Ovary (tissue), 9 donors: ENCODE measurements around the gene SMAD1. TPM values are rescaled to one million over a fixed set of nuclear protein-coding genes. Genes with fewer than 3 reads are reported as not detected.

Source experiments
- DNase-seq, 5 donors: peaks; one replicate each; pipeline ENCODE4 v3.0.0-alpha.2; 2019 to 2020
- H3K27ac ChIP-seq, 2 donors: fragments of 200-600 bp; one replicate each; pipeline versions ENCODE4 v1.5.1 to v1.8.0; 2019 to 2022
- H3K27me3 ChIP-seq: fragments of 200-600 bp; one replicate; pipeline ENCODE4 v1.8.0; 2022
- H3K36me3 ChIP-seq: fragments of 200-600 bp; sonication (generic); one replicate; pipeline ENCODE4 v1.5.1; 2019
- H3K4me1 ChIP-seq: one replicate; pipeline ENCODE4 v1.8.1; 2013; ENCODE audit warnings: mild to moderate bottlenecking, moderate library complexity; ENCODE audit not compliant: insufficient read depth
- H3K4me3 ChIP-seq: fragments of 200-600 bp; sonication (generic); one replicate; pipeline ENCODE4 v1.5.1; 2017
- H3K9me3 ChIP-seq, 2 donors: fragments of 200-600 bp in 1 of 2; sonication (generic) in 1 of 2; one replicate each; pipeline versions ENCODE4 v1.5.1 to v1.8.1; 2013 to 2019; ENCODE audit warnings: mild to moderate bottlenecking in 1 of 2, moderate library complexity in 1 of 2
- CTCF ChIP-seq, 3 donors: fragments of 450-650 bp in 2 of 3; fragments of 200-600 bp in 1 of 3; IDR thresholded peaks; one replicate each; pipeline versions ENCODE4 v1.5.1 to v1.8.0; 2016 to 2022; ENCODE audit warnings: antibody characterized with exemption in 3 of 3, mild to moderate bottlenecking in 1 of 3
- EP300 ChIP-seq: sonication (generic); formaldehyde crosslinking; IDR thresholded peaks from one replicate; pipeline ENCODE4 v1.6.1; 2017; ENCODE audit warnings: antibody characterized with exemption
- POLR2A ChIP-seq: fragments of 450-650 bp; IDR thresholded peaks from one replicate; pipeline ENCODE4 v1.6.1; 2017; ENCODE audit warnings: antibody characterized with exemption, mild to moderate bottlenecking, moderate library complexity
- WGBS, 3 donors: extraction: QIAGEN DNeasy Blood & Tissue Kit in 1 of 3; methylation state at CpG; one replicate each; pipeline versions ENCODE4 v1.1.5 to v1.1.7; 2013 to 2017; 5-methylcytosine and 5-hydroxymethylcytosine counted together
- intact Hi-C, 4 donors: fragments of 100-400 bp; cut with DNase I; formaldehyde crosslinking; loops; one replicate each; pipeline versions ENCODE4 v1.11.0 to v1.15.1; 2022 to 2023
- polyA plus RNA-seq, 2 donors: library from polyadenylated mRNA; stranded (reverse); fragments of 200-250 nt in 1 of 2; fragments of 350-450 nt in 1 of 2; fragmentation: Illumina TruSeq in 1 of 2; extraction: RNeasy Lipid Tissue Mini Kit (QIAGEN cat#74804) in 1 of 2; gene quantifications; one replicate each; pipeline ENCODE4 v1.2.3, GENCODE V29; 2013 to 2014
- total RNA-seq, 7 donors: library from RNA; depleted of rRNA in 2 of 7; stranded (reverse); fragments of >200 nt in 2 of 7; fragmentation: NEBNext Ultra II Directional in 3 of 7; extraction: Animal tissue kit (Norgen Biotek cat#: 25700) in 3 of 7; gene quantifications; one replicate each; pipeline versions ENCODE4 v1.1.0 to v1.2.4, GENCODE V29; 2016 to 2023
- donor health status: DM: no; HTN: no; CAD: no; lungs with moderate emphysema.
- donor health status: DM: no; HTN: no; CAD: no.
- donor health status: Bipolar disorder and iron deficiency.
- donor health status: DM: yes; HTN: yes; CAD: no.
- donor health status: DM: no; HTN: no; CAD: no.
- donor health status: DM: yes; HTN: yes; CAD: no.

Gene SMAD1
- total and polyA plus RNA-seq, 9 donors = 13.6 to 39.5 (median 19.8) TPM

- Histone ChIP-seq H3K9me3 (no peaks in the 10 kb centered on the region), H3K4me3 (no peak overlapping the region), H3K27me3 (no peaks in the 10 kb centered on the region), H3K4me1 (no peaks in the 10 kb centered on the region), H3K27ac (no peak overlapping the region), H3K36me3 (no peaks in the 10 kb centered on the region)
- TF ChIP-seq CTCF (IDR thresholded peaks at IDR 0.05) (no peak), POLR2A (no peak), EP300 (no peak)
- intact Hi-C loops = loop anchor here in 1 of 4 donors (5.0 kb wide), 1 partner anchor 1263 kb away; no protein-coding TSS in a partner anchor
- 76 to 80% (median 79%) methylated on average over 3 of the region's 3 CpGs for WGBS, 3 donors
- DNase-seq = no peak
These were observed 108.5 kb downstream of the SMAD1 start for GRCh38 chr4:145589916-145590702.

- no peak overlapping the region for H3K4me3 ChIP-seq
- WGBS, 3 donors = 74 to 83% (median 76%) methylated on average over 4 of the region's 4 CpGs
- TF ChIP-seq POLR2A = no peak
- TF ChIP-seq CTCF (IDR thresholded peaks at IDR 0.05) = no peak
- no peak for TF ChIP-seq EP300
These were observed 120.6 kb downstream of the SMAD1 start for GRCh38 chr4:145602129-145602760.

GRCh38 chr4:145605941-145606340 is 124.3 kb downstream of the SMAD1 start:
- no peaks in the 10 kb centered on the region for H3K4me1 ChIP-seq
- no peak overlapping the region for H3K4me3 ChIP-seq
- DNase-seq = no peak
- TF ChIP-seq EP300 (no peak), POLR2A (no peak), CTCF (IDR thresholded peaks at IDR 0.05) (no peak)
- no peaks in the 10 kb centered on the region for H3K36me3 ChIP-seq
- intact Hi-C loops = loop anchor here in 1 of 4 donors (10.0 kb wide), 1 partner anchor 391 kb away; no protein-coding TSS in a partner anchor
- no peaks in the 10 kb centered on the region for H3K9me3 ChIP-seq
- no peaks in the 10 kb centered on the region for H3K27me3 ChIP-seq
- H3K27ac ChIP-seq = no peak overlapping the region

More at GRCh38 chr4:145602129-145602760, 120.6 kb downstream of the SMAD1 start:
- Histone ChIP-seq H3K9me3 (no peaks in the 10 kb centered on the region), H3K4me1 (no peaks in the 10 kb centered on the region), H3K27ac (no peak overlapping the region), H3K36me3 (no peaks in the 10 kb centered on the region), H3K27me3 (no peaks in the 10 kb centered on the region)
- intact Hi-C loops = loop anchor here in 1 of 4 donors (10.0 kb wide), 1 partner anchor 387 kb away; no protein-coding TSS in a partner anchor
- DNase-seq = no peak

Other genes with a start within 250 kb of the SMAD1 start
- 1 to 10 TPM; 2.1 to 8.6 (median 6.2) TPM for gene MMAA, start 137.5 kb downstream of the SMAD1 start, total RNA-seq
- gene MMAA, start 137.5 kb downstream of the SMAD1 start, polyA plus RNA-seq = 1 to 10 TPM; 2.4 to 8.9 TPM
- not detected for gene C4orf51, start 198.3 kb downstream of the SMAD1 start, total RNA-seq
- gene C4orf51, start 198.3 kb downstream of the SMAD1 start, polyA plus RNA-seq = not detected